C1 segment of cervical spinal cord (tissue), 14 donors: Measurements from ENCODE around the gene PRKAR1B.
"Not testable (repeated sequence)": the region's sequence is repeated elsewhere in the genome, so short reads cannot be mapped to it uniquely, and the experiment has no call there.

Source experiments
- DNase-seq, 14 donors: peaks; one replicate each; lab custom pipeline; 2025; lab: John Stamatoyannopoulos, UW

Gene PRKAR1B

DNA sequence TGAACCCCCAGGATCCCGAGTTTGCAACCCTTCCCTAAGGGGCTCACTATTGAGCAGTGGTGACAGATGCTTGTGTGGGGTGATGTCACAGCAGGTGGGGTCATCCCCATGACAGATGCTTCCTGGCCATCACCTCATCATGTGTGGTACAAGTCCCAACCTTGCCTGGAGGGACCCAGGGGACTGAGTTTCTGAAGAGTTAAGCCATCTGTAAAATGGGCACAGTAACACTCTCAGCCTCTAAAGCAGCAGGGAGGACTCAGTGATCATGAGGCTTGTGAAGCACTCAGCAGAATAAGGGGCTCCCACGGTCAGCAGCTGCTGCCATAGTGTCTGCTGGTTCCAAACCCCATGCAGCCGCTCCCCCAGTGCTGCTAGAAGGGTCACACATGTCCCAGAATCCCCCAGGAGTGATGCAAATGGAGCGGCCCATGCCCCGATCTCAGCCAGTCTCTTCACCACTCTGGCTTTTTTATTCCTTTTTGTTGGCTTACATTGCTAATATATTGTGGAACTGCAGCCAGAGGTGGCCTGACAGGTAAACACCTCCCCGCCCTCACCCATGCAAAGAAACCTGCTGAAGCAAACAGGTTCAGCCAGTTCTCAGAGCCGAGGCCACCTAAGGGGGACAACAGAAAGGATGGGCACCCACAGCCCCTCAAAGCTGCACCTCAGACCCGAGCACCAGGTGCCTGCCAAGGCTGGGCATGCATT is 105.4 kb downstream of the PRKAR1B start:
- DNase-seq = no peak

DNA sequence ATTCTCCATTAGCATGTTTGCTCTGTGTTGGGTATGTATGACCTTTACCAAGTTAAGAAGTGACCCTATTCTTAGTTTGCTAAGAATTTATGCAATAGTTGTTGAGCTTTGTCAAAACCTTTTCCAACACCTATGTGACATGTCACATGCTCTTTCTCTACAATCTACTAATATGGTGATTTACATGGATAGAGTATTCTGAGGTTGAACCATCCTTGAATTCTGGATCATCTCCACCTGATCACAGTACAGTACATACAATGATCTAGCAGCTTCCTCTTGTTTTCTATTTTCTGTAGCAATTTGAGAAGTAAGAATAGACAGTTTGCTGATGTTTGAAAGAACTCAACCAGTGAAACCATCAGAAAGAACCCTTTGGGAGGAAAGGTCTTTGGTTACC is 106.2 kb downstream of the PRKAR1B start:
- DNase-seq = no peak

DNA sequence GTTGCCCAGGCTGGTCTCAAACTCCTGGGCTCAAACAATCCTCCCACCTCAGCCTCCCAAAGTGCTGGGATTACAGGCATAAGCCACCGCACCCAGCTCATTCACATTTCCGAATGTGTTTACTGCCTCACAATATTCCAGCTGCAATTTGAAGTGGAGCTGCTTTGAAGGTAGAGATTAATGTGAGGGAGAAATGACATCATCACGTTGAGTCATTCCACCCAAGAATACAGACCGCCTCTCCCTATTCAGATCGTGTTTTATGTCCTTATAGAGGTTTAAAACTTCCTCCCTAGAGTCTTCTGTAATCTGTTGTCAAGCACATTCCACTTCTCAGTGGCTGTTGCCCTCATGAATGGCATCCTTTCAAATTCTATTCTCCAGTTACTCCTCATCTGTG is 107.0 kb downstream of the PRKAR1B start:
- DNase-seq = no peak

DNA sequence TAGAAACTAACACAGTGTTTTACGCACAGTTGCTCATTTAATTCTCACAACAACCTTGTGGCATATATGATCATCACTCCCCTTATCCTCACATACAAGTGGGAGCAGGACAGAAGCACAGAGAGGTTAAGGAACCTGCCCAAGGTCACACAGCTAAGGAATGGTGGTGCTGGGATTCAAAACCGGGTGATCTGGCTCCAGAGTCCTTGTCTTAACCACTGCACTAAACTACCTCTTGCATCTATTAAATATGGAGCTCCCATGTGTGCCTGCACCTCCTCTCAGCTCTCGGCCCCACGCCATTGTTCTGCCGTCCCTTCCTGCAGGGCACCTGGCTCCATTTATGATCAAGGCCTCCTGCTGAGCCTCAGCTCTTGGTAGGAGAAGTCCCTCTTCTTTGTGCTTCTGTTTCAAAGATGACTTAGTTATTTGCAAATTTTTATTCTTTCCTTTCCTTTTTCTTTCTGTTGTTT is 107.7 kb downstream of the PRKAR1B start:
- DNase-seq = no peak

DNA sequence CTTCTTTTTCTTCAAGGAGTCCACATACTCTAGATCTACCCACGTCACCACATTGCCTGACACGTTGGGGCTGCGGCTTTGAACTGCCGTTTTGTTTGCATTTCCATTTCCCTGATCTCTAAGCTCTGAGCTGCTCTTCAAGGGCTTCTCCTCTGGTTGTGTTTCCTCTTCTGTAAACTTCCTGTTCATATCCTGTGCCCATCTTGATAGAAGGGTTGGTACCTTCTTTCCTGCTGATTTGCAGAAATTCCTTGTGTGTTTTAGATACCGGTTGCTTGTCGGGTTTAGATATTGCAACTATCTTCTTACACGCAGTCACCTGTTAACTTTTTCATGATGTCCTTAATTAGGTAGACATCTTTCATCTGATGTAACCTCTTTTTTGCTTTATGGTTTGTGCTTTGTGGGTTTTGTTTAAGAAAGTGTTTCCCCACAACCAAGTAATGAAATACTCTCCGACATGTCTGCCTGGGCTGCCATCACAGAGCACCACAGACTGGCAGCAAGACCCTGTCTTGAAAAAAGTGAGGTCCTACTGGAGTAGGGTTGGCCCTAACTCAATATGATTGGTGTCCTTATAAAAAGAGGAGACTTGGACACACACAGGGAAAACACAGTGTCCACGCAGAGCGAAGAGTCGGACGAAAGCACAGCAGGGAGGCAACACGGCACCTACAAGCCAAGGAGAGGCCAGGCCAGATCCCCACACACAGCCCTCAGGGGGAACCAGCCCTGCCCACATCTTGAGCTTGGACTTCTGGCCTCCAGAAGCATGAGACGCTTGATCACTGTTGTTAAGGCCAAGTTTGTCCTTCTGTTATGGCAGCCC is 108.3 kb downstream of the PRKAR1B start:
- no peak for DNase-seq

DNA sequence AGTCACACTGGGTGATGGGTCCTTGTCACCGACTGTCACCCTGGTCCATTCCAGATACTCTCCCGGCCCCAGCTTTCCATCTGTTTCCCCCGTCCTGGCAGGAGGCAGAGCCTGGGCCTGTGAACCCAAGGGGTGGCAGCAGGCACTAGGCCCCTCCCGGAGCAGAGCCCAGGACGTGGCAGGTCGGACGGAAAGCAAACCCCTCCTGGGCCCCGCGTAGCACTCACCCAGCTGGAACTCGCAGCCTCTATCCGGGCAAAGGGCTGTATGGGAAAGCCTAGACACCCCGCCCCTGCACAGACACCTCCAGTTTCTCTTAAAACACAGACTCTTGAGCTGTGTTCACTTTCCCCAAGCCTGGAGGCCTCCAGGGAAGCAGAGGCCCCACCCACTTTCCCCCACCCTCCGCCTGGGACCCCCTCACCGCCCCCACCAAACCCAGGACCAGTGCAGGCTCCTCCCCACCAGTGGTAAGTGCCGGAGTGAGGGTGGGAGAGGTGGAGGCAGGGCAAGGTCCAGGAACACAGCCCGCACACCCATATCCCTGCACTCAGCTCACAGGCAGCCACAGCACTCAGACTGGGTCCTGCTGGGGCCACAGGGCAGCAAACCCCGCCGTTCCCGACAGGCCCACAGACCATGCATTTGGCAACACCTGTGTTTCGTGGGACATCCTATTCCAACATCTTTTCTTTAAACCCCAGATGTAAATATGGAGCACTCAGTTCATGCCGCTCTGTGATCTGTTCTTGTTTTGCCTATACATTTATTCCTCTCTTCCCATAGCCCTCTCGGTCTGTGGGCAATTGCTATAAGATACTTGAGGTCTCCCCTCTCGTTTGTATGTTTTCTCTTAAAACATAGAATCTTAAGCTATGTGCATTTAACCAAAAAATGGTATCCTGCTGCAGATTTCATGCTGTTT is 109.2 kb downstream of the PRKAR1B start:
- no peak for DNase-seq

DNA sequence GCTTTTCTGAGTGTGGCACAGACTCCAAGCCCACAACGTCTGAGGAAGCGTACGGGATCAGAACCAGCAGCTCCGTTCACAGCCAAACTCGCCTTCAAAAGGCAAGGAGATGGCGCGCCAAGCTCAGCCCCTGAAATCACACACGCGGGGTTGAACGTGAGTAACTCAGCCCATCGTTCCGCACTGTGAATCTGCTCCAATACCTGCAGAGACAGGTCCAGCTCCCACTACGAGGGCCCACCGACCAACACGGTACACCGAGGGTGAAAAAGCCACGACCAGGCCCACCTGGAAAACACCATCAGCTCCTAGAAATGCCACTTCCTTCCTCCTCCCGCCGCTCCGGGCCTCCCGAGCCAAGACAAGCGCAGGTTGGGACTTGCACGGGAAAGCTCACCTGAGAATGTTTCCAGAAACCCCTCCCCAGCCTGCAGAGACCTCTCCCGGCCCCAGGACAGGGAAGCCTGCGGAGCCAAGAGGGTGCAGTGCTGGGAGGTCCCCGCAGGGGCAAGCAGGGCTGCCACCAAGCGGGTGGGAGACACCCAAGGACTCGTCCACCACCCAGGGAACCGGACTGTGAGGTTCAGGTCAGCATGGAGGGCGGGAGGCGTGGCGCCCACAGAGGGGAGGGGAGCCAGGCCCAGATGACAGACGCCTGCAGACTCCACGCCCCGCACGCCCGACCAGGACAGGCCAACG is 113.5 kb downstream of the PRKAR1B start:
- DNase-seq = no peak

DNA sequence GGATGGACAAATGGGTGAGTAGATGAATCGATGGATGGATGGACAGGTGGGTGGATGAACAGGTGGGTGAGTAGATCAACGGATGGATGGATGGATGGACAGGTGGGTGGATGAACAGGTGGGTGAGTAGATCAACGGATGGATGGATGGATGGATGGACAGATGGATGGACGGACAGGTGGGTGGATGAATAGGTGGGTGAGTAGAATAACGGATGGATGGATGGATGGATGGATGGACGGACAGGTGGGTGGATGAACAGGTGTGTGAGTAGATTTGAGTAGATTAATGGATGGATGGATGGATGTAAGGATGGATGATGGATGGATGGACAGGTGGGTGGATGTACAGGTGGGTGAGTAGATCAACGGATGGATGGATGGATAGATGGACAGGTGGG is 115.2 kb downstream of the PRKAR1B start:
- not testable (repeated sequence) for DNase-seq

DNA sequence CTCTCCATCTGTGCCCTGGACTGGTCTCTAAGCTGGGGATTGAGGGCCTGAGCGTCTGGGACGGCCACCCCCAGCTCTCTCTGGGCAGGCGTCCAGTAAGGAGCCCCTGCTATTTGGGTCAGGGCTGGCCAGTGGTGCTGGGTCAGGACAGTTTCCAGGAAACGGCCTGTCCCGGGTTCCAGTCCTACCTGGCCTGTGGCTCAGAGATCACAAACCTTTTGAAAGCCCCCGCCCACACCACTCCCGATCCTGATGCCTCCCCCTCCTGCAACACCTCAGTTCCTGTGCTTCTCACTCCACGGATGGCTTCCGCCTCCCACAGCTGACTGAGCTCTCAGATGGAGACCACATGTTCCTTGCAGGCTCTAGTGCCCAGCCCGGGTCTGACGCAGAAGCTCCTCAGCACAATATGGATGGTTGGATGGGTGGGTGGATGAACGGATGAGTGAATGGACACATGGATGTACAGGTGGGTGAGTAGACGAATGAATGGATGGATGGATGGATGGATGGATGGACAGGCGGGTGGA is 115.7 kb downstream of the PRKAR1B start:
- no peak for DNase-seq

DNA sequence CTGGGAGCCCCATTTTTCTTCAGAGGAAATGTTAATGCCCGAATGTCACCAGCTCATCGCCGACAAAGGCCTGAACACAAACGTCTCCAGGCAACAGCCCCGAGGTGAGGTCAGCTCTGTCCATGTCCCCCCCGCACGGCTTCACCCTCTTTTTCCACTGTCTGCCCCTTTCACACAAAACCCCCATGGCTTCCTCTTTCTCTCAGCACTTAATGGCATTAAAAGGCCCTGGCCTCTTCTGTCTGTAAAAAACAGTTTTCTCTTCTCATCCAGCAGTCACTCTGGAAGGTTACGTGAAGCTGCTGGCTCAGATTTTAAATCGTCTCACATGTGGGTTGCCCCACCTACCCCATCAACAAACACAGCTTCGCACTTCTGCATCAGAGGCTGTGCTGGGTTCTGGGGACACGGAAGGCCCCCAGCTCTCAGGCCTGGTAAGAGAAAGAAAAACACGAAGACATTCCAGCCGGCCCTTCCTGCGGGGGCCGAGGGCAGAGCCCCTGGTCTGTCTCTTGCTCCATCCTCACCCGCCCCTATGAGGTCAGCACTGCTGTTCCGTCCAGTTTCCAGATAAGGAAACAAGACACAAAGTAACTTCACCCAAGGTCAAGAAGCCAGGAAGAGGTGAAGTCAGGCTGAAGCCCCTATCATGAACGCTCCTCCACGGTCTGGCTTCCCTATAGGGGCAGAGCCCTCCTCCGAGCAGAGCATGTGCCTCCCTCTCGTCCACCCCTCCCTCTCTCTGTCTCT is 116.4 kb downstream of the PRKAR1B start:
- DNase-seq = no peak

DNA sequence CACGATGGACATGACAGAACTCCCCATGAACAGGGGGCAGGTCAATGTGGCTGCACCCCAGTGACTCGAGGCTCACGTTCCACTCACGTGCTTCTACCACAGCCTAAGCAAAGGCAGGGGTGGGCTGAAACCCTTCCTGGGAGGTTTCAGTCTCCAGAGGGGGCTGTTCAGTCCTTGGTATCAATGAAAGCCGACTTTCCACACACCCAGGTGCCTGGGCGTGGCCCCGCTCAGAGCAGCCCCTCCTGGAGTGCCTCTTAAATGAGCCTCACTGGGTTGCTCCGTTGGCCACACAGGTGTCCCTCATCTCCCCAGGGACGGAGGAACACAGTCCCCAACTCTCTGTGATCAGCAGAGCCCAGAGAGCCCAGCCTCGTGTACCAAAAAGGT is 116.9 kb downstream of the PRKAR1B start:
- DNase-seq = no peak

DNA sequence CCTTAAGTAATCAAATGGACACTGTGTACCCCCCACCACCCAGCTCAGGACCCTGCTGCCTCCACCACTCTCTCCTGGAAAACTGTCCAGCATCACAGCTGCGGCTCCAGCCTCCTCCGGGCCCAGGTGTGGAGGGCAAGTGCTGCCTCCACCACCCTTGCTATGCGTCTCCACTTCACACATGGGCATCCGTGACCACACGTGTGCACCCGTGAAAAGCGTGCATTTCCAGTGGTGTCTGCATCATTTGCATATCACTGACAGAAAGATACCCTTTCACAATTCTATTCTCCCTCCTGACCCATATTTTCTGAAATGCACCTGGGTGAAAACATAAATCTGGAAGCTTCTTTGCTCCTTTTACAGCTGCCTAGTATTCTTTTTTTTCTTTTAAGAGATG is 117.7 kb downstream of the PRKAR1B start:
- DNase-seq = no peak

DNA sequence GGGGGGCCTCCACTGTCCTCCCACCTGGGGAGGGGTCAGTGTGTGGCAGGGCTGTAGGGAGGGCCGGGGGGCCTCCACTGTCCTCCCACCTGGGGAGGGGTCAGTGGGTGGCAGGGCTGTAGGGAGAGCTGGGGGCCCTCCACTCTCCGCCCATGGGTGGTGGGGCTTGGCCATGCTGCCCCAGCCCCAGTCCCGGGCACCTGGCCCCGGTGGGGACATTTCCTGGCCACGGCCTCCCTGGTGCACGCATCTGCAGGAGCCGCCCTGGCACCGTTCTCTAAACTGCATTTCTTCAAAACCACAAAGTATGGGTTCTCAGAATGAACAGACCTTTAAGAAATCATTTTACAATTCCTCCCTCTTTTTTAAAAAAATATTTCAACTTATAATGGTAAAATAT is 118.1 kb downstream of the PRKAR1B start:
- no peak for DNase-seq

DNA sequence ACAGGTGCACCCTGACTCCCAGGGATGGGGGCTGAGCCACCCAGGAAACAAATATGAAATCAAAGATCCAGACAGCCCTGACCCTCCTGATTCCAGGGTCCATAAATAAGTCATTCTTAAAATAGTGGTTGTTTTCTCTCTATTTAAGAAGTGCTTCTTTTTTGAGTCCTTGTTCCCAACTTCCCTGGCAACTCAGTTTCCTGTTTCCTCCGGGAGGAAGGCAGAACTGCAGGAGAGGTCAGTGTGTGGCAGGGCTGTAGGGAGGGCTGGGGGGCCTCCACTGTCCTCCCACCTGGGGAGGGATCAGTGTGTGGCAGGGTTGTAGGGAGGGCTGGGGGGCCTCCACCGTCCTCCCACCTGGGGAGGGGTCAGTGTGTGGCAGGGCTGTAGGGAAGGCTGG is 118.7 kb downstream of the PRKAR1B start:
- no peak for DNase-seq

DNA sequence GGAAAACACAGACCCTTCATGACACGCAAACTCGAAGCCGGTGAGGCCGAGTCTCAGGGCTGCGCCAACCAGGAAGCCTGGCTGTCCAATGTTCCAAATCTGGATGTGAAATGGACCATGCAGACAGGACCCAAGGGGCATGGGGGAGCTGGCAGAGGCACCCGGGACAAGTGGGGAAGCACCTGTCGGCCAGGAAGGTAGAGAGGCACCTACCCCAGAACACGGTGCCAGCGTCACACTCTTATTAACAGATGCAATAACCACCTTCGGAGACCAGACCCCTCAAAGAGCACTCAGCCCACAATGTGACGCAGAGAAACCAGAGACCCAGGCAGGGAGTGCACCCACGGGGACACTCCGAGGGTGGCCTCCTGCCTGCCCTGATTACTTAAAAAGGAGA is 119.1 kb downstream of the PRKAR1B start:
- DNase-seq = no peak

DNA sequence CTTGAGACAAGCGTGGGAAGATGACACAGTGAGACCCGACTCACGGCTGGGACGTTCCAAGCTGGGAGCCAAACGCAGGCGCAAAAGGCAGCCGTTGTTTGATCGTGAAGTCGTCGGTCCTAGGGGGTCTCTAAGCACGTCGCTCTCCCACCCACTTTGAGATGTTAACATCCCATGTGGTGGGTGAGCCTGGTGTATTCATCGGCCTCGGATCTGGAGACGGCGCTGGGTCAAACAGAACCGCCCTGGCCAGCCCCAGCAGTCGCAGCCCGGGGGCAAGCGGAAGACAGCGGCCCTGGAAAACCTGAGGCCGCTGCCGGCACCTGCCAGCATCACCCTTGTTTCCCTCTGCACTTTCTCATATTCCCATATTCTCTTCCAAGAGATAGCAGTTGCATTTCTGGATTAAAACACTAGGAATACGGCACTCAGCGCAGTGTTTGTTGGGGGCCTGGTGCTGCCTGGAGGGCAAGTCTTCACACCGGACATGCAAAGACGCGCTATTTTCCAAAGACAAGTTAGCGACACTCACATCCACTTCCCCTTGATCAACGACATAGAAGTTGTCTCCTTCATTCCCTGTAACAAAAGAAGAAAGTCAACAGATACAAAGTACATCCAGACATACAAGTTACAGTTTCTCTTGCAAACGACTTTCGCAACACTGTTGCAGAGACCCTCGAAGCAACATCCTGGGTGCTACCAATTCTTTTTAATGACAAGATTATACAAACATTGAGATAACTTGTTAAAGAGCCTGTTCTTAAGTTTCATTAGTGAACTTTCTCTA is 121.2 kb downstream of the PRKAR1B start:
- no peak for DNase-seq

DNA sequence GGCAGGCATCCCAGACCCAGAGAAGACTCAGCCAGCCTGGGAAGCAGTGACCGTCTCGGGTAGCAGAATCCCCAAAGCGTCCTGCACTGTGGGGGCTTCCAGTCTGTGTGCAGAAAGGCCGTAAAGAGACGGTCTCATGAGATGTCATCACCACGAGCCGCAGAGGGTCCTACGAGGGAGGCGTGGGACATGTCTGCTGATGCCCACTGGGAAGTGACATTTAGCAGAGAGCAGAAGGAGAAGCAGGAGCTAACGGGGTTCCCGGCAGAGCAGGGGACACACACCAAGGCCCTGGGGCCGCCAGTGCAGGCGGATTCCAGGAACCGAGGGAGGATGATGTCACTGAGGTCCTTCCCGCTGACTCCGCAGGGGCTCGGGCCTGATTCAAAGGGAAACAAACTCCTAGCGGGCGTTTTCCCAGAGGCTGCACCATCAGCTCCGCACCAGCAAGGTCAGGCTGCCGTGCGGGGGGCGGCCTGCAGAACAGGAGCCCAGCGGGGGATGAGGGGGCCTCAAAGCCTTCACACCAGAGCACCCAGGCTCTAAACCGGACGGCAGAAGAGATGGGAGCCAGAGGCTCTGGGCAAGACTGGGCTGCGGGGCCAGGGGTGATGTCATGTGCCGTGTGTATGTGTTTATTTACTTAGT is 122.1 kb downstream of the PRKAR1B start:
- DNase-seq = no peak

DNA sequence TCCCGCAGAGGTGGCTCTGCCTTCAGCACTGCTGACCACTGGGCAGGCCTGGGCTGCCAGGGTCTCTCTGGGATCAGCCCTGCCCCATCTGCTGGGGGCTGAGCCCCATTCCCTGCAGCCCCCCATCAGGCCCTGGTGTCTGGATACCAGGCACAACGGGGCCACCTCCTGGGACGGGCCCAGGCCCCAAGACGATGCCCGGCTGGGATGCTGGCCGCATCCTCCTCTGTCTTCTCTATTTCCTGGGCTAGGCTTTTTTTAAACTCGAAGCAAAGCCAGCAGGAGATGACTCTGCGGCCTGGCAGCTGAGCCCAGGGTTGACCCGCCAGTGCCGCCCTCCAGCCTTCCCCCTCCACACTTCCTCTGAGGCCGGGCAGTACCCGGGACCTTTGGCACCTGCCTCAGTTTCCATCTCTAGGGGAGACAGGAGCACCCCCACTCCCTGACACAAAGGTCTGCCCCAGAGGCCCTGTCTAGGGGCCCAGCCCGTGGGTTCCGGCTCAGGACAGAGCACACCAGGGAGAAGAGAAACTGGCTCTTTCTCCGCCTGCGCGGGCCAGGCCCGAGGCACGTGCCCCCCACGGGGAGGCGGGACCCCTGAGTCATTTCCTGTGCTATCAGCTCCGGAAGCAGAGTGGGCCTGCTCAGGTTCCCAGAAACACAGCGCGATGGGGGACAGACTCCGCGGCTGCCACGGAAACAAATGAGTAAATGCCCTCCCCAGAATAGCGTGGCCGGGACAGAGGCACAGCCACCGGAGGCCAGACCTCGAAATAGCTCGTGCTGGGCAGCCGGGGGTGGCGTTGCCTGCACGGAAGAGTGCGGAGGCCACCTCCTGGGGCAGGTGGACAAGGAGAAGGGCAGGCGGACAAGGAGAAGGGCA is 122.8 kb downstream of the PRKAR1B start:
- peak in 10 of 14 donors; percentile 31 to 79 (median 50) for DNase-seq
